H1 (cell line): Measurements from ENCODE around the gene PWP2.
"Not testable (repeated sequence)": the region's sequence is repeated elsewhere in the genome, so short reads cannot be mapped to it uniquely, and the experiment has no call there.

Experiments
- CEBPB ChIP-seq: IDR thresholded peaks from 2 replicates; pipeline ENCODE4 v1.6.1; 2012; ENCODE audit warnings: low read depth, low read length
- EP300 ChIP-seq, 2 experiments: IDR thresholded peaks; 1 replicate in 1 of 2; 2 replicates in 1 of 2; pipeline ENCODE4 v1.6.1; 2011 to 2012; ENCODE audit warnings: low read depth in 2 of 2, low read length in 2 of 2, mild to moderate bottlenecking in 2 of 2, borderline replicate concordance in 1 of 2, inconsistent platforms in 1 of 2, moderate library complexity in 1 of 2
- FOSL1 ChIP-seq: IDR thresholded peaks from 2 replicates; pipeline ENCODE4 v1.6.1; 2011; ENCODE audit warnings: mild to moderate bottlenecking, low read depth, low read length, moderate library complexity; ENCODE audit not compliant: insufficient read depth
- GTF2F1 ChIP-seq: IDR thresholded peaks from 2 replicates; pipeline ENCODE4 v1.6.1; 2012; ENCODE audit warnings: low read depth, low read length, improper control_type of control experiment, borderline replicate concordance
- MAFK ChIP-seq: IDR thresholded peaks from 2 replicates; pipeline ENCODE4 v1.6.1; 2012; ENCODE audit warnings: low read depth, mild to moderate bottlenecking, improper control_type of control experiment, low read length
- POLR2A ChIP-seq, 2 experiments: IDR thresholded peaks; 1 replicate in 1 of 2; 2 replicates in 1 of 2; pipeline ENCODE4 v1.6.1; 2011; ENCODE audit warnings: low read depth in 2 of 2, low read length in 2 of 2, mild to moderate bottlenecking in 2 of 2; ENCODE audit errors: control extremely low read depth in 1 of 2
- RFX5 ChIP-seq: IDR thresholded peaks from 2 replicates; pipeline ENCODE4 v1.6.1; 2011; ENCODE audit warnings: low read depth, low read length, improper control_type of control experiment, borderline replicate concordance
- SAP30 ChIP-seq: fragments of 300-600 bp; sonication (generic); IDR thresholded peaks from 2 replicates; pipeline ENCODE4 v1.7.1; 2012; ENCODE audit warnings: low read length, moderate library complexity, mild to moderate bottlenecking, inconsistent platforms; ENCODE audit not compliant: insufficient read depth, insufficient replicate concordance
- SUZ12 ChIP-seq: fragments of 200-600 bp; sonication (generic); IDR thresholded peaks from 2 replicates; pipeline ENCODE4 v1.6.1; 2012; ENCODE audit warnings: mild to moderate bottlenecking, inconsistent platforms, low read length, moderate library complexity, mixed read lengths
- TBP ChIP-seq: IDR thresholded peaks from 2 replicates; pipeline ENCODE4 v1.6.1; 2011; ENCODE audit warnings: low read depth, low read length, improper control_type of control experiment
- USF2 ChIP-seq: IDR thresholded peaks from 2 replicates; pipeline ENCODE4 v1.6.1; 2011; ENCODE audit warnings: low read length, improper control_type of control experiment
- TF ChIP-seq, protein P1 (sequence below), 3 experiments: IDR thresholded peaks; 1 replicate in 2 of 3; 2 replicates in 1 of 3; pipeline versions ENCODE4 v1.5.1 to v1.6.1; 2011; ENCODE audit warnings: low read length in 3 of 3, mild to moderate bottlenecking in 3 of 3, inconsistent platforms in 2 of 3, low read depth in 1 of 3, moderate library complexity in 1 of 3; ENCODE audit not compliant: insufficient read depth in 1 of 3; ENCODE audit errors: control extremely low read depth in 1 of 3

GRCh38 chr21:44122131-44122530, 14.9 kb downstream of the PWP2 start:
- TF ChIP-seq, protein P1, sequence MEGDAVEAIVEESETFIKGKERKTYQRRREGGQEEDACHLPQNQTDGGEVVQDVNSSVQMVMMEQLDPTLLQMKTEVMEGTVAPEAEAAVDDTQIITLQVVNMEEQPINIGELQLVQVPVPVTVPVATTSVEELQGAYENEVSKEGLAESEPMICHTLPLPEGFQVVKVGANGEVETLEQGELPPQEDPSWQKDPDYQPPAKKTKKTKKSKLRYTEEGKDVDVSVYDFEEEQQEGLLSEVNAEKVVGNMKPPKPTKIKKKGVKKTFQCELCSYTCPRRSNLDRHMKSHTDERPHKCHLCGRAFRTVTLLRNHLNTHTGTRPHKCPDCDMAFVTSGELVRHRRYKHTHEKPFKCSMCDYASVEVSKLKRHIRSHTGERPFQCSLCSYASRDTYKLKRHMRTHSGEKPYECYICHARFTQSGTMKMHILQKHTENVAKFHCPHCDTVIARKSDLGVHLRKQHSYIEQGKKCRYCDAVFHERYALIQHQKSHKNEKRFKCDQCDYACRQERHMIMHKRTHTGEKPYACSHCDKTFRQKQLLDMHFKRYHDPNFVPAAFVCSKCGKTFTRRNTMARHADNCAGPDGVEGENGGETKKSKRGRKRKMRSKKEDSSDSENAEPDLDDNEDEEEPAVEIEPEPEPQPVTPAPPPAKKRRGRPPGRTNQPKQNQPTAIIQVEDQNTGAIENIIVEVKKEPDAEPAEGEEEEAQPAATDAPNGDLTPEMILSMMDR (IDR thresholded peaks at IDR 0.05; ENCODE audit: control extremely low read depth in 1 of 3, insufficient read depth in 1 of 3, low read depth in 1 of 3, low read length in 3 of 3), result not testable (repeated sequence)
- TF ChIP-seq EP300 (IDR thresholded peaks at IDR 0.05; ENCODE audit: borderline replicate concordance in 1 of 2, low read depth in 2 of 2, low read length in 2 of 2); GTF2F1; SUZ12; CEBPB; RFX5; MAFK; POLR2A (IDR thresholded peaks at IDR 0.05; ENCODE audit: control extremely low read depth in 1 of 2, low read depth in 2 of 2, low read length in 2 of 2); SAP30; USF2; TBP; FOSL1: not testable (repeated sequence)
